Activated naive CD4-positive, alpha-beta T cell treated with anti-CD3 and anti-CD28 coated beads for 36 hours (primary cell): ENCODE measurements around the gene SH3BP5L. TPM values are rescaled to one million over a fixed set of nuclear protein-coding genes. Genes with fewer than 3 reads are reported as not detected.
"Not testable (repeated sequence)": the region's sequence is repeated elsewhere in the genome, so short reads cannot be mapped to it uniquely, and the experiment has no call there.

ENCODE experiments used
- CTCF ChIA-PET: fragments of 350-600 bp; sonication (Branson Sonifier 250); formaldehyde crosslinking; loops from one replicate; lab custom pipeline; 2021; ENCODE audit warnings: antibody characterized with exemption; lab: Charles Lee
- DNase-seq: peaks from one replicate; pipeline ENCODE4 v3.0.0-alpha.2; 2020
- H3K27ac Mint-ChIP-seq: one replicate; pipeline ENCODE4 v1.8.0; 2021; ENCODE audit warnings: mild to moderate bottlenecking, mixed read lengths
- H3K27me3 Mint-ChIP-seq: one replicate; pipeline ENCODE4 v1.8.0; 2021; ENCODE audit warnings: low read depth, mixed read lengths
- H3K36me3 Mint-ChIP-seq: one replicate; pipeline ENCODE4 v1.8.0; 2021; ENCODE audit warnings: low read depth, mixed read lengths
- H3K4me1 Mint-ChIP-seq: one replicate; pipeline ENCODE4 v1.8.0; 2021; ENCODE audit warnings: low read depth, mixed read lengths
- H3K4me3 Mint-ChIP-seq: one replicate; pipeline ENCODE4 v1.8.0; 2021; ENCODE audit warnings: mild to moderate bottlenecking, moderate library complexity, mixed read lengths
- H3K9me3 Mint-ChIP-seq: one replicate; pipeline ENCODE4 v1.8.0; 2021; ENCODE audit warnings: mixed read lengths
- intact Hi-C: fragments of 100-400 bp; cut with micrococcal nuclease; formaldehyde crosslinking; loops from one replicate; pipeline ENCODE4 v1.15.1; 2023
- total RNA-seq, 2 experiments: library from RNA; stranded (reverse); gene quantifications; one replicate each; pipeline ENCODE4 v1.2.3, GENCODE V29; 2021

The SH3BP5L gene
- total RNA-seq, 2 experiments from 2014 or later, result 20.3 to 20.5 TPM

DNA sequence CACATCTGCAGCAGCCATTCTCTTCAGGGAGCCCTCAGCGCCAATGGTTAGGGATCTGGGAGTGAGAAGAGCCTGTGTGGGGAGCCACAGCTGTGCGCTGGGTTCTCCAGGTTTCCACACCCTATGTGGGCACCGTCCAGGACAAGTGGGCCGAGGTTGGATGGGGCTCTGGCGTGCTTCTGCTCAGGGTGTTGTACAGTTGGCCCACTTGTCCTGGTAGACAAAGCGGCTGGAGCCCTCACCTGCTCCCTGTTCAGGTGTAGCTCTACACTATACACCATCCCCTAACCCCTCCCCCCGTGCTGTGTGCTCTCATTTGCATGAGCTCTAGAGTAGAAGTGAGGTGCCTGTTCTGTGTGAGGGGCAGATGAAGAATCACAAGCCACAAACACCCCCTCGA, 12.2 kb downstream of the SH3BP5L start:
- CTCF ChIA-PET, result interaction anchor here (0.6 to 1.3 kb wide), 3 partner anchors 13 to 124 kb away, joined by 3 read pairs; partner anchors contain the start of gene SH3BP5L
- intact Hi-C loops, result no loop called here
- Mint-ChIP-seq H3K9me3 (no peaks in the 10 kb centered on the region), H3K27me3 (no peaks in the 10 kb centered on the region), H3K4me1 (peaks cover 29% of the 10 kb centered on the region), H3K4me3 (no peak overlapping the region), H3K27ac (no peak overlapping the region), H3K36me3 (peaks cover 28% of the 10 kb centered on the region)
- DNase-seq, result no peak

DNA sequence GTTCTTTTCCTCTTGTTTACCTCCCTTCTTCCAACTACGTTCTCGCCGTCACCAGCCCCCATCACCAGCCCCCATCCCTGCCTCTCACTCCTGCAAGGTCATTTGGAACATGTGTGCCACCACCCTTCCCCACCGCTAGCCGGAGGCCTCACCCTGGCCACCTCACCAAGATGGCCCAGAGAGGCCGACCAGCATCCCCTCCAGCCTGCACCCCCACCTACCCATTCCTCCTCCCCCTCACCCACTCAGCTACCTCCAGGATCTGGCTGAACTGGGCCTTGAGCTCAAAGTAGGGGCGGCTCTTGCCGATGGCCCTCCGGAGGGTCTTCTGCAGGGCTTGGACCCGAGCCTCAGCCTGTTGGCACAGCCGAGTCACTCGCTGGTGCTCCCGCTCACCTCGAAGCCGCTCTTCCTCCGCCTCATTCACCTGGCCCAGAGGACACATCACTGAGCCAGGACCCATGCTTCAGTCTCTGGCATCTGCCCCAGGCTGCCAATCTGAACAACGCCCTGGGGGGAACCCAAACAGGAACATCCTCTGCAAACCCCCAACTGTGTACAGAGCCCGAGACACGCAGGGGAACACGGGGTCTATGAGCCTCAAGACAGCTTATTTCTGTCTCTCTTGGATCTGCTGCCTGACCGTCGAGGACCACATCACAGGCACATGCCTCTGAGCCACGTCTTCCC, 12.8 kb downstream of the SH3BP5L start:
- H3K4me3 Mint-ChIP-seq, result no peak overlapping the region
- peaks cover 28% of the 10 kb centered on the region for H3K36me3 Mint-ChIP-seq
- H3K27me3 Mint-ChIP-seq, result no peaks in the 10 kb centered on the region
- CTCF ChIA-PET, result interaction anchor here (1.2 kb wide), 1 partner anchor 124 kb away, joined by 3 read pairs; no protein-coding TSS in a partner anchor
- no peak overlapping the region for H3K27ac Mint-ChIP-seq
- H3K9me3 Mint-ChIP-seq, result no peaks in the 10 kb centered on the region
- no peak for DNase-seq
- intact Hi-C loops, result no loop called here
- H3K4me1 Mint-ChIP-seq, result peaks cover 22% of the 10 kb centered on the region

- H3K4me1 Mint-ChIP-seq, result peaks cover 11% of the 10 kb centered on the region
- H3K27ac Mint-ChIP-seq, result no peak overlapping the region
- H3K36me3 Mint-ChIP-seq, result peaks cover 28% of the 10 kb centered on the region
- peak; percentile 14 for DNase-seq
- intact Hi-C loops, result no loop called here
- CTCF ChIA-PET, result no interaction called here
- no peaks in the 10 kb centered on the region for H3K27me3 Mint-ChIP-seq
- H3K4me3 Mint-ChIP-seq, result no peak overlapping the region
- no peaks in the 10 kb centered on the region for H3K9me3 Mint-ChIP-seq
These were observed 13.9 kb downstream of the SH3BP5L start for GRCh38 chr1:248811514-248812490.

DNA sequence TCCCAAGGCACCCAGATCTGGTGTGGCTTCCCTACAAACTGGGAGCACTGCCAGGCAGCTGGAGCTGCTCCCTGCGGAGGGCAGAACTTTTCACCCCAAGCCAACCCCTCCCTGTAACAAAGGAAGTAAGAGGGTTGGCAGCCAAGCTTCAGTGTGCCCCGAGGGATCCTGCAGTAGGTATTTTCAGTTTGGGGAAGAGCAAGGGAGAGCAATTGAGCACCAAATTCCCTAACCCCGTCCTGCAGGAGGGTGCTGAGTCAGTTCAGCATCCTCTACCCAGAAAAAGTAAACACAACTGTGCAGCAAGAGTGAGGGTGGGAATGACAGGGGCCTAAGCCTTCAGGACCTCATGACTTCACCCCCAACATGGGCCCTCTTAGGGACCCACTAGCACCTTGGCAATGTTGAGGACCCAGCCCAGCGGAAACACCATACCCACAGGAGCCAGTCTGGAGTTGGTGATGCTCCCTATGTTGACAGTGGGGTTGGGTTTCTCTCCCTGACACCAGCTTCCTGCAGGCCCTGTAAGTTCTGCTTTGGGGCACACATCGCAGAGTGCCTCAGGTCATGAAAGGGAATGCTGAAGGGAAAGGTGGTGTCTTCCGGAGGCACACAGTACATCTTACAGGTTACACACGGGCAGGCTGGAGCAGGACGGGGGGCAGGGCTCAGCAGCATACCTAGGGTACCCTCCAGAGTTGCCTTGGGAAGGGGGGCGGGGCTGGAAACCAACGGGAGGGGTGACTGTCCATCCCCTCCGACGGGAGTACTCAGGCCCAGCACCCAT, 14.8 kb downstream of the SH3BP5L start:
- Mint-ChIP-seq H3K27ac (no peak overlapping the region), H3K36me3 (peaks cover 20% of the 10 kb centered on the region), H3K27me3 (no peaks in the 10 kb centered on the region), H3K4me1 (peaks cover 2% of the 10 kb centered on the region), H3K9me3 (no peaks in the 10 kb centered on the region), H3K4me3 (no peak overlapping the region)
- CTCF ChIA-PET, result no interaction called here
- no peak for DNase-seq
- intact Hi-C loops, result no loop called here

- DNase-seq, result no peak
- Mint-ChIP-seq H3K27me3 (no peaks in the 10 kb centered on the region), H3K27ac (no peak overlapping the region), H3K4me3 (no peak overlapping the region), H3K9me3 (no peaks in the 10 kb centered on the region), H3K36me3 (peaks cover 18% of the 10 kb centered on the region), H3K4me1 (peaks cover 2% of the 10 kb centered on the region)
- CTCF ChIA-PET, result no interaction called here
- intact Hi-C loops, result no loop called here
These were observed 15.6 kb downstream of the SH3BP5L start for GRCh38 chr1:248810000-248810726.

GRCh38 chr1:248808876-248809275, 16.8 kb downstream of the SH3BP5L start:
- Mint-ChIP-seq H3K4me1 (peaks cover 9% of the 10 kb centered on the region), H3K27ac (no peak overlapping the region), H3K9me3 (no peaks in the 10 kb centered on the region), H3K4me3 (no peak overlapping the region), H3K27me3 (no peaks in the 10 kb centered on the region), H3K36me3 (peaks cover 15% of the 10 kb centered on the region)
- CTCF ChIA-PET, result interaction anchor here (0.8 to 1.6 kb wide), 2 partner anchors 12 to 187 kb away, joined by 3 to 6 read pairs; no protein-coding TSS in a partner anchor
- intact Hi-C loops, result no loop called here
- no peak for DNase-seq

DNA sequence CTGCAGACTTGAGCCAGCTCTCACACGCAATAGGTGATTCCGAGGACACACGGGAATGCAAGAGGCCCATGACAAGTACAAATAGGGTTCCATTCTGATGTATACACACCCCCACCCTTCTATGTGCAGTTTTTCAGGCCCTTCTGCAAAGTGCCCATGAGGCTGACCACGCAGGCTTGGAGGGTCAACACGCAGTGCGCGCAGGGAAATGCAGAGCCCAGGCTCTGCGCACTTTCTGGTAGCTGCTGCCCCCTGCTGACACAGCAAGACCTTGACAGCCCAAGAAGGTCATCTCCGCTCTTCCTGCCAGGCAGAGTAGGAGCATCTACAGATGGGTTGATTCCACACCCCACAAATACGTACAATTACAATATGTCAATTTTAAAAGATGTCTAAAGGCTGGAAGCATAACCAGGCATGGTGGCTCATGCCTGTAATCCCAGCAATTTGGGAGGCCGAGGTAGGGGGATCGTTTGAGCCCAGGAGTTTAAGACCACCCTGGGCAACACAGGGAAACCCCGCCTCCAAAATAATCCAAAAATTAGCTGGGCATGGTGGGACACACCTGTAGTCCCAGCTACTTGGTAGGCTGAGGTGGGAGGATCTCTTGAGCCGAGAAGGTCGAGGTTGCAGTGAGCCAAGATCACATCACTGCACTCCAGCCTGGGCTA, 18.5 kb downstream of the SH3BP5L start:
- H3K36me3 Mint-ChIP-seq, result peaks cover 5% of the 10 kb centered on the region
- H3K4me3 Mint-ChIP-seq, result no peak overlapping the region
- H3K27ac Mint-ChIP-seq, result no peak overlapping the region
- peak; percentile 77 for DNase-seq
- H3K4me1 Mint-ChIP-seq, result peaks cover 9% of the 10 kb centered on the region
- no peaks in the 10 kb centered on the region for H3K27me3 Mint-ChIP-seq
- CTCF ChIA-PET, result interaction anchor here (0.7 to 4.6 kb wide), 17 partner anchors 11 to 562 kb away, joined by 3 to 53 read pairs (median 5); partner anchors contain the start of gene ZNF672
- intact Hi-C loops, result loop anchor here (1.0 kb wide), 6 partner anchors 104 to 870 kb away; no protein-coding TSS in a partner anchor
- H3K9me3 Mint-ChIP-seq, result no peaks in the 10 kb centered on the region

- Mint-ChIP-seq H3K4me3 (no peak overlapping the region), H3K27me3 (peaks cover 3% of the 10 kb centered on the region), H3K9me3 (no peaks in the 10 kb centered on the region), H3K36me3 (no peaks in the 10 kb centered on the region), H3K27ac (no peak overlapping the region), H3K4me1 (peaks cover 9% of the 10 kb centered on the region)
- DNase-seq, result no peak
- intact Hi-C loops, result no loop called here
- CTCF ChIA-PET, result interaction anchor here (0.9 to 4.6 kb wide), 15 partner anchors 10 to 562 kb away, joined by 3 to 53 read pairs (median 4); no protein-coding TSS in a partner anchor
These were observed 19.8 kb downstream of the SH3BP5L start for GRCh38 chr1:248805876-248806275.

DNA sequence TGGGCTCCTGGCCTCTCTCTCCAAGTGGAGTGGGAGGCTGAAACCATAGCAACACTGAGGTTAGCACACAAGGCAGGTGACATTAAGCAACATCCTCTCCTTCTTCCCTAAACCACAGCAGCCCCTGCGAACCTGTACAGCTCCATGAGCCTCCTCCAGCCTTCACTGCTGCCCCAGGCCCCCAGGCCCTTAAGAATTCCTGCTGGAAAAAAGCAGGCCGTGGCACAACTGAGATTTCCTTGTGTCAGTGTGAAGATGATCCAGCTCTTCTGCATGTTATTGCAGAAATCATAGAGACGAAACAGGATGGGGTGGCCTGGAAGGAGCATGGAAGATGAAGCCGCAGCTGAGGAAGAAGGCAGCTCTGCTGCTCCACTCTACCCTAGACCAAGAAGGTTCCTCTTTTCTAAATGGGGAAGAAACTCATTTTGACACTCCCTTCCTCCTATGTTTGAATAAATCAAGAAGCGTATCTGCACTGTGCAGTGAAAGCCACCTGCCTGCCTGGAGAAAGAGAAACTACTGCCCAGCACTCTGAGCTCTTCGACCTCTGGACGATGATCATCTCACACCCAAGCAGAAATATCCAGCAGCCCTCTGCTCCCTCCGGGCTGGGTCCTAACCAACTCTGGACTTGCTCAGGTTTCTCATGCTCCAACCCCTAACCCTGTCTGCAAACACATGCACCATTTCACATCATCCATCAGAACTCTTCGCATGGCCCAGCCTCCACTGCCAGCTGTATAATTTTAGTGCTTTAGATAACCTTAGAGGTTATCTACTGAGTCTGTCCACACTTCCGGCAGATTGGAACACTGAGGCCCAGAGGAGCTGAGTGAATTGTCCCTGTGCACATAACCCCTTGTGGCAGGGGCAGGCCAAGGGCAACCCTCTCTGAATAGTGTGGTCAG, 20.7 kb downstream of the SH3BP5L start:
- no peaks in the 10 kb centered on the region for H3K9me3 Mint-ChIP-seq
- H3K4me3 Mint-ChIP-seq, result no peak overlapping the region
- peaks cover 5% of the 10 kb centered on the region for H3K27me3 Mint-ChIP-seq
- H3K27ac Mint-ChIP-seq, result no peak overlapping the region
- peaks cover 9% of the 10 kb centered on the region for H3K4me1 Mint-ChIP-seq
- DNase-seq, result no peak
- intact Hi-C loops, result no loop called here
- H3K36me3 Mint-ChIP-seq, result no peaks in the 10 kb centered on the region
- CTCF ChIA-PET, result interaction anchor here (0.6 to 4.6 kb wide), 14 partner anchors 9 to 561 kb away, joined by 3 to 53 read pairs (median 4); no protein-coding TSS in a partner anchor

- H3K4me3 Mint-ChIP-seq, H3K36me3 Mint-ChIP-seq, H3K9me3 Mint-ChIP-seq, H3K4me1 Mint-ChIP-seq, H3K27ac Mint-ChIP-seq, H3K27me3 Mint-ChIP-seq, intact Hi-C loops, DNase-seq: not testable (repeated sequence)
- CTCF ChIA-PET, result interaction anchor here (0.7 to 4.6 kb wide), 2 partner anchors 180 to 399 kb away, joined by 3 to 53 read pairs; no protein-coding TSS in a partner anchor
These were observed 22.2 kb downstream of the SH3BP5L start for GRCh38 chr1:248803501-248803900.
